Subcutaneous preadipocyte (primary cell): ENCODE data around the gene ZNF331. TPM values are rescaled to one million over a fixed set of nuclear protein-coding genes. Genes with fewer than 3 reads are reported as not detected.

ENCODE experiments used
- total RNA-seq: library from RNA; depleted of rRNA; stranded (reverse); fragments of >200 nt; gene quantifications from 2 replicates; pipeline ENCODE4 v1.2.3, GENCODE V29; 2012

ZNF331 gene
- 7.8 and 9.2 TPM in 2 replicates for total RNA-seq

GRCh38 chr19:53537521-53538377 lies at the start of gene ZNF331:
Gene ZNF331, plus strand, starts transcription at chr19:53538145. Its CDS starts 31,232 bp downstream, at chr19:53569377.

Other genes with a start within 250 kb of the ZNF331 start
- gene ZNF845, start 204.4 kb upstream of the ZNF331 start, total RNA-seq, result 4.8 and 6.6 TPM in 2 replicates
- gene ZNF525, start 172.4 kb upstream of the ZNF331 start, total RNA-seq, result 2.0 and 3.3 TPM in 2 replicates
- gene ZNF765, start 143.0 kb upstream of the ZNF331 start, total RNA-seq, result 11.0 and 13.1 TPM in 2 replicates
- 9.8 and 11.0 TPM in 2 replicates for gene ZNF761, start 106.2 kb upstream of the ZNF331 start, total RNA-seq
- gene ZNF813, start 70.4 kb upstream of the ZNF331 start, total RNA-seq, result 2.9 and 3.3 TPM in 2 replicates
- gene DPRX, start 93.9 kb downstream of the ZNF331 start, total RNA-seq, result not detected in 2 replicates